ENCODE measurements around the gene LRRC39.

The LRRC39 gene

GRCh38 chr1:100146958-100147357, 31.1 kb downstream of the LRRC39 start:
- DNase-seq: no peak

DNA sequence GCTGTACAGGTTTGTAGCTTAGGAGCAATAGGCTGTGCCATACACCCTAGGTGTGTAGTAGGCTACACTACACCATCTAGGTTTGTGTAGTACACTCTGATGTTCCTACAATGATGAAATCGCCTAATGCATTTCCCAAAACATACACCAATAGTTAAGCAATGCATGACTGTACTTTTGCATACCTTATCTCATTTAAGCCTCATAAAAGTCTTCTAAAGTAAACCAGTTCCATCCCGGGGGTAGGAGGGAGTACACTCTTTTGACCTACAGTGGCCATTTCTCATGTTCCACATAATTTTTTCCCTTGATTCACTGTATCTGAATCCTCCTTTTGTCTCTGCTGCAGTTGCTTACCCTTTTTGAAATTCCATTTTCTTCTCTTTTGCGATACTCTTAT, 32.9 kb downstream of the LRRC39 start:
- no peak for DNase-seq

DNA sequence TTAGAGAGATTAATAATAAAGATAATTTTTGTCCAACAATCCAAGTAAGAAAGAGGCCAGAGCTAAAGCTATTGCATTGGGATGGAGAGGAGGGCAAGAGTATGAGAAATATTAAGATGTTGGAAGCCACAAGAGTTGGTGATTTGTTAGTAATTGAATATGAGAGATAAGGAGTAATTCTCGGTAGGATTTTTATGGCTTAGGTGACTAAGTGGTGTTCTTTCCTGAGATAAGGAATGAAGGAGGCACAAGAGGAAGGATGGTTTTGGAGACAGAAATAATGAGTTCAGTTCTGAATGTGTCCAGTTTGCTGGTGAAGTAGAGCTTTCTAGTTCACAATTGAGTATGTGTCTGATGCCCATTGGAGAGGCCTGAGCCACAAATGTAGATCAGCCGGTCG, 35.7 kb downstream of the LRRC39 start:
- DNase-seq: no peak

DNA sequence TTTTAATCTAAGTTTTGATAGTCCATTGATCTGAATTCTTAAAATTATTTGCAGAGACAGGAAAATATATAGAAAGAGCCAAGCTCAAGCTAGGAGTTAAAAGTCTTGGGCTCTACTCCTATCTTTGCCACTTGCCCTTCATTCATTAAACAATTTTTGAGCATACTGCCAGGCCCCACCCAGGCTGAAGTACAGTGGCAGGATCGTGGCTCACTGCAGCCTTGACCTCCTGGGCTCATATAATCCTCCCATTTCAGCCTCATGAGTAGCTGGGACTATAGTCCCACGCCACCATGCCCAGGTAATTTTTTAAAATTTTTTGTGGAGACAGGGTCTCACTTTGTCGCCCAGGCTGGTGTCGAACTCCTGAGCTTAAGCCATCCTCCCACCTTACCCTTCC, 36.9 kb downstream of the LRRC39 start:
- DNase-seq: no peak

DNA sequence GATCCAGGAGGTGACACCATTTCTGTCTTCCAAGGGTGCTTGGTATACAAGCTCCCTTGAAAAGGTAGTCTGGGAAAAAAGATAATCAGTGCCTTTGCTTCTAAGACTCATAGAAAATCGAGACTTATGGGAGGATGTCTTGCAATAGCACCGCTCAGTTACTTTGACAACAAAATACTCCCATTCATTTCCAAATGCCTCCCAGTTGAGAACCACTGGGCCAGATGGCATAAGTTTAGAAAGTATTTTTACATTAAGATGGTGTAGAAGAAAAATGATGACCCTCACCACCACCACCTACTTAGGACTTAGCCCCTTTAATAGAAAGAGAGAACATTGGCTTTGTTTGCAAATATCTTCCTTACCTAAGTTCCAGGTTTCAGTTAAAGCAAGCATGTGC, 40.5 kb downstream of the LRRC39 start:
- no peak for DNase-seq

DNA sequence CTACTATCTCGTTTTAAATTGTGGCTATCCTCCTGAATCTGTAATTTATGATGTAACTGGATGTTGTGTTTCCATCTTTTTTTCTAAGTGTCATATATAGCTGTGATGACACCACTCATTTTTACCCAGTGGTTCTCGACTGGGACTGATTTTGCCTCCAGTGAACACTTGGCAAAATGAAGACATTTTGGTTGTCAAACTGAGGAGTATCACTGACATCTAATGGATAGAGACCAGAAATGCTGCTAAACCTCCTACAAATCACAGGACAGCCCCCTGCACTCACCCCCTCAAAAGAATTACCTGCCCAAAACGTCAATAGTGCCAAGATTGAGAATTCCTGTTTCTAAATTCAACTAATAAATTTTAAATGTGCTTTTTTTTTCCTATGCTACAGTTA, 43.2 kb downstream of the LRRC39 start:
- no peak for DNase-seq

DNA sequence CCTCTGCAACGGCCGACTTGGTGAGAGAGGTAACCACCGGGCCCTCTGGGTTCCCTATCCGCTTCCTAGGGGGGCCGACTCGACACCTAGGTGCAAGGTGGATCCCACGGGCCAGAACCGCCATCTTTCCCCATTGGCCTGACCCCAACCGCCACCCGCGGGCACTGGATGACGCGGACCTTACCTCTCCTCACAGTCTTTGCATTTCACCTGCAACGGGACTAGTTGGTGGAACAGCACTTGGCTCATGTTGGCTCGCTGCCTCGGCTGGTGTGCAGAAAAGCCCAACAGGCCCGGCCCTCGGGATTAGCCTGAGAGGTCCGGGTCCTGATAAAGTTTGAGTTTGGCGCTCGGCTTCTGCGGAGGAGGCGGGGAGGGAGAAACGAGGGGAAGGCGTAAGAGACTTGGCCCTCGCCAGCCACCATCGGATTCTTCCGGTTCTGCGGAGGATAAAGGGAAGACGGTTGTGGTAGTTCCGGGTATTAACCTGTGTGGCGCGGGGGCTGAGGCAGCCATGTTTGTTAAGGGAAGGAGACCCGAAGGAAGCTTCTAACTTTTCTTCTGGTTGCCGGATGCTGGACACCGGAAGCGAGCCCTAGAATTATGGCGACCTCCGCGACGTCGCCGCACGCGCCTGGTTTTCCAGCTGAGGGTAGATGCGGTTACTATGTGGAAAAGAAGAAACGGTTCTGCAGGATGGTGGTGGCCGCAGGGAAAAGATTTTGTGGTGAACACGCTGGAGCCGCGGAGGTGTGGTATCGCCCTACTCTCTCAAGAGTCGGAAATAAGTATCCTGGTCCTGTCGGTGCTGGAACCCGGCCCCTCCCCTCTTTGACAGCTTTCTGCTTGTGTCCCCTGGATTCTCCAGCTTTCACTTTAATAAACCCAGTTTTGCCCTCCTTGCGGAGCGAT, 45.2 kb downstream of the LRRC39 start, which contains the start of the genes SASS6 and TRMT13:
SASS6 (minus strand) TSS at position 365 of the 912 bp plus-strand sequence; CDS start at position 249, 116 bp downstream.
TRMT13 (plus strand) TSS at position 598 of the 912 bp plus-strand sequence; CDS start at position 604, 6 bp downstream.
- peak; percentile 82 for DNase-seq

DNA sequence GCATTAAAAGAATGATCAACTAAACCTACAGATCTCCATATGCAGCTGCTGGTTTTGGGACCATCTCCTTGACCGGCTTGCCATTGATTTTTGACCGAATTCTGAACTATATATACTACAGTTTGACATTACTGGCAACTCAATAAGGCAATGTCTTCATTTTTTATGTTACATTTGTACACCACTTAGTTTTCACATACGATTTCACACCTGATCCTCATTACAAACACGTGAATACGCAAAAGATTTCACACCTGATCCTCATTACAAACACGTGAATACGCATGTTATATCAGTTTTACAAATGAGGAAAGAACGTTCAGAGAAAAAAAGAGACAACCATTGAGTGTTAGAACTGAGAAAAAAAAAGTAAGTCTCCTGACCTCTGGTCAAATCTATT, 46.4 kb downstream of the LRRC39 start:
- DNase-seq: no peak

DNA sequence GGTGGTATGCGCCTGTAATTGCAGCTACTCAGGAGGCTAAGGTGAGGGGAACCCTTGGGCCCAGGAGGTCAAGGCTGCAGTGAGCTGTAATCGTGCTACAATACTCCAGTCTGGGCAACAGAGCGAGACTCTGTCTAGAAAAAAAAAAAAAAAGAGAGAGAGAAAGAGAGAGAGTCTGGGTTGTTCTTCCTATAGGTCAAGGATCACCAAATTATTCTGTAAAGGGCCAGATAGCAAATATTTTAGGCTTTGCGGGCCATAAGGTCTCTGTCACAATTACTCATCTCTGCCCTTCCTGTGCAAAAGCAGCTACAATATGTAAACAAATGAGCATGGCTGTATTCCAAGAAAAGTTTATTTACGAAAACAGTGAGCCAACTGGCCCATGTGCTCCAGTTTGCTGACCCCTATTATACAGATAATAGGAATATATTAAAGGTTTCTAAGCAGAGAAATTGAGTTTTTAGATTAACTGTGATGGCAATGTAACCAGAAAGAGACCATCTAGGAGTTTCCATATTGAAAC, 47.4 kb downstream of the LRRC39 start:
- no peak for DNase-seq

DNA sequence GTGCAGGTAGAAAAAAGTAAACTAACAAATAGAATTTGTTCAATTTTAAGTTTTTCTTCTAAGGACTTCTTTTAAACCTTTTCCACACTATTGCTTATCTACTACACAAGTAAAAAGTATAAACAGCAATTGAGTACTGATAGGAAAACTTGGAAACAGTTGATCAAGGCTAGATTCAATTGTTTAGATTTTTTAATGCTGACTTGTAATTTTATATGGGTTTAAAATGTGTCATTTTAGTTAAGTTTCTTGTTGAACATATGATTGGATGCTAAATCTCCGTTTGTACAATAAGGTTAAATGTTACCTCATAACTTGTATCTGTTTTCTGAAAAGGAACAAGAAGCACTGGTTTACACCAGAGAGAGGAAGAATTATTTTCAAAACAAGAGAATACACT, 50.8 kb downstream of the LRRC39 start:
- DNase-seq: no peak

- DNase-seq: no peak
Measured at GRCh38 chr1:100122177-100122576, 55.9 kb downstream of the LRRC39 start.

DNA sequence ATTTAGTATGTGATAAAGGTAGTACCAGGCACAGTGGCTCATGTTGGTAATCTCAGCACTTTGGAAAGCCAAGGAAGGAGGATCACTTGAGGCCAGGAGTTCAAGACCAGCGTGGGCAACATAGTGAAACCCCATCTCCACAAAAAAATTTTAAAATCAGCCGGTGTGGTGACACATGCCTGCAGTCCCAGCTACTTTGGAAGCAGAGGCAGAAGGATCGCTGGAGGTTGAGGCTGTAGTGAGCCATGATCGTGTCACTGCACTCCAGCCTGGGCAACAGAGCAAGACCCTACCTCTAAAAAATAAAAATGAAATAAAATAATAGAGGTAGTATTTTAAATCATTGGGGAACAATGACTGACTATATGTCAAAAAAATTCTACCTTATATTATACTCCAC, 62.5 kb downstream of the LRRC39 start:
- no peak for DNase-seq

DNA sequence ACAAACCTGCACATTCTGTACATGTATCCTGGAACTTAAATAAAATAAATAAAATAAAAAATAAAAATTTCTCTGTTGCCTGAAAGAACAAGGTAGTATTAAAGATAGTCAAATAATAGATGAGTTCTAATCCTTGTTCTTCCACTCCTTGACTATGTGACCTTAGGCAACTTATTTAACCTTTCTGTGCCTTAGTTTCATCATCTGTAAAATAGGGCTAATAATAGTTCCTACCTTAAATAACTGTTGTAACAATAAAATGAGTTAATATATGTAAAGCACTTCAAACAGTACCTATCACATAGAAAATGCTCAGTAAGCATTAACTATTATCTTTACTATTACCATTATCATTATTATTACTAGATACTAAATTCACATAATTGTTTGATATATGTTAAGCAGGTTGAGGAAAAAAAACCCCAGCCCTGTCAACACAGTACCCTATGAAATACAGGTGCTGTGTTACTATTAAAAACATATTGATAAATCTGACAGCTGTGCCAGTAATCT, 68.4 kb downstream of the LRRC39 start:
- no peak for DNase-seq

GRCh38 chr1:100107696-100108095, 70.4 kb downstream of the LRRC39 start:
- DNase-seq: no peak

DNA sequence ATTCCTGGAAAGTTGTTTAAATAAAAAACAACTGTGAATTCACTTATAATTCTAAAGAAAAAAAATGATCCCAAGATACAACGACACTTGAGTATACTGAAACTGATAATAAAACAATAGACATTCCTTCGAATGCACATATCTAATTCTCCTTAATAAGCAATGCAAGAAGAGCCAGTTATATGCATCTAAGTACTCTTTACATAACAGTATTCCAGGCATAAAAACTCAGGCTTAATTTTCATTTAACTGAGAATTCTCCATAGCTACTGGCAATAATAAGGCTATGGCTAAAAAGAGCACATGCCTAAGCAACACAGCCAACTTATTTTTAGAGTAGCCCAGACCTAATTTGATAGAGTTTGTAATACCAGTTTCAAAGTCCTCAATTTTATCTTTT, 76.5 kb downstream of the LRRC39 start:
- no peak for DNase-seq

DNA sequence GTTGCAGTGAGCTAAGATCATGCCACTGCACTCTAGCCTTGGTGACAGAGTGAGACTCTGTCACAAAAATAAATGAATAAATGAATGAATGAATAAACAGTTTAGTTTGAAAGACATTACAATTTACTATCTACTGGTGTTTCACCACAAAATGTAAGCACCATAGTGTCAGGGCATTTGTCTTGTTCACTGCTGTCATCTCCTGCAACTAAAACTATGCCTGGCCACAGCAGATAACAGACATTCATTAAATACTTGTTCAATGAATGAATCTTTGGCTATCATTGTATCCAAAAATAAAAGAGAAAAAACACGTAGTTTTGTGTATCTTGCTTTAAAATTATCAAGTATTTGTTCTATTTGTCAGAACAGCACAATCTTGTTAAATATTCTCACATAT, 77.9 kb downstream of the LRRC39 start:
- DNase-seq: no peak

All from NCI-H1417 treated with DMSO at 0.1 percent for 48 hours (cell line).